ENCODE results near the gene ELL. TPM values are rescaled to one million over a fixed set of nuclear protein-coding genes. Genes with fewer than 3 reads are reported as not detected.
A peak's percentile ranks its signal among the peaks of the same experiment; 100 is the strongest.

ELL gene
- total RNA-seq, 1 donor from 2014 or later: 16.0 TPM

DNA sequence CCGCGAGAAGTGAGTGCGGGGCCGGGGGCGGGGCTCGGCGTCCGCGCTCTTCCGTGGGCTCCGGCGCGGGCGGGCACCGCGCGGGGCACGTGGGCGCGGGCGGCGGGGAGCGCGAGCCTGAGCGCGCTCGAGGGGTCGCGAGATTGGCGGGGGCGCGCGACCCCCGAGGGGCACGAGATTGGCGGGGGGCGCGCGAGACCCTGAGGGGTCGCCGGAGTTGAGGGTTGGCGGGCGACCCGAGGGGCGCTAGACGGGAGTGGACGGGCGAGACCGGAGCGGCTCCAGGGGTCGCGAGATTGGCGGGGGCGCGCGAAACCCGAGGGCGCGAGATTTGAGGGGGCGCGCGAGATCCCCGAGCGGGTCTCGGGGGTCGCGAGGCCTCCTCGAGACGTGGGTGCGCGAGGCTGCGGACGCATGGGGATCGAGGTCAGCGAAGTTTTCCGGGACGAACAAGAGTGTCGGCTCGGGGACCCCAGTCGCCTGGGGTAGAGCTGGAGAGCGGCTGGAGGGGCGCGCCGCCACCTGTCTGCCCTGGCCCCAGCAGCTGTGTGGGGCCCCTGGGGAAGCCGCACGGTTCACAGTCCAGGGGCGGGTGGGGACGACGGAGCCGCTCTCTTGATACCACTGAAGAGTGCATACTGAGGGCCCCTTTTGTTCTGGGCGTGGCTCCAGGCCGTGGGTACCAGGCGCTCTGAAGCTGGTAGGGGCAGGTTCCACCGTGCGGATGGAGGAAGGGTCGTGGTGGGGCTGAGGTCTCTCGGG, 102.0 kb downstream of the ELL start:
- Histone ChIP-seq H3K9ac (ENCODE audit: low read length) (peak overlapping the region; percentile 83), H3K4me2 (ENCODE audit: low read length) (peak overlapping the region; percentile 95), H3K4me1 (ENCODE audit: insufficient read depth, low read length) (peaks cover 48% of the 10 kb centered on the region), H3K9me3 (ENCODE audit: insufficient read depth, low read depth, low read length) (no peaks in the 10 kb centered on the region), H2AFZ (ENCODE audit: low read depth, low read length) (no peak overlapping the region), H3K36me3 (ENCODE audit: insufficient read depth, low read length) (no peaks in the 10 kb centered on the region), H4K20me1 (ENCODE audit: insufficient read depth, low read length) (peaks cover 46% of the 10 kb centered on the region), H3K27ac (ENCODE audit: low read depth, low read length) (peak overlapping the region; percentile 31), H3K4me3 (ENCODE audit: insufficient read depth, low read depth, low read length) (peak overlapping the region; percentile 70), H3K27me3 (ENCODE audit: insufficient read depth, low read length) (no peaks in the 10 kb centered on the region), H3K79me2 (ENCODE audit: insufficient read depth, low read length) (peaks cover 52% of the 10 kb centered on the region)
- no peaks in the 10 kb centered on the region for H3K9me3 Mint-ChIP-seq (ENCODE audit: unreplicated experiment)
- H3K4me3 Mint-ChIP-seq (ENCODE audit: unreplicated experiment): peak overlapping the region; percentile 87
- DNase-seq (ENCODE audit: low read depth) (no peak), FAIRE-seq (no peak)
- H3K36me3 Mint-ChIP-seq (ENCODE audit: low read depth, unreplicated experiment): peaks cover 4% of the 10 kb centered on the region
- H3K27ac Mint-ChIP-seq (ENCODE audit: unreplicated experiment): peak overlapping the region; percentile 23
- peaks cover 5% of the 10 kb centered on the region for H3K4me1 Mint-ChIP-seq (ENCODE audit: low read depth, unreplicated experiment)
- TF ChIP-seq, protein P1, sequence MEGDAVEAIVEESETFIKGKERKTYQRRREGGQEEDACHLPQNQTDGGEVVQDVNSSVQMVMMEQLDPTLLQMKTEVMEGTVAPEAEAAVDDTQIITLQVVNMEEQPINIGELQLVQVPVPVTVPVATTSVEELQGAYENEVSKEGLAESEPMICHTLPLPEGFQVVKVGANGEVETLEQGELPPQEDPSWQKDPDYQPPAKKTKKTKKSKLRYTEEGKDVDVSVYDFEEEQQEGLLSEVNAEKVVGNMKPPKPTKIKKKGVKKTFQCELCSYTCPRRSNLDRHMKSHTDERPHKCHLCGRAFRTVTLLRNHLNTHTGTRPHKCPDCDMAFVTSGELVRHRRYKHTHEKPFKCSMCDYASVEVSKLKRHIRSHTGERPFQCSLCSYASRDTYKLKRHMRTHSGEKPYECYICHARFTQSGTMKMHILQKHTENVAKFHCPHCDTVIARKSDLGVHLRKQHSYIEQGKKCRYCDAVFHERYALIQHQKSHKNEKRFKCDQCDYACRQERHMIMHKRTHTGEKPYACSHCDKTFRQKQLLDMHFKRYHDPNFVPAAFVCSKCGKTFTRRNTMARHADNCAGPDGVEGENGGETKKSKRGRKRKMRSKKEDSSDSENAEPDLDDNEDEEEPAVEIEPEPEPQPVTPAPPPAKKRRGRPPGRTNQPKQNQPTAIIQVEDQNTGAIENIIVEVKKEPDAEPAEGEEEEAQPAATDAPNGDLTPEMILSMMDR (IDR thresholded peaks at IDR 0.05; ENCODE audit: insufficient read depth, low read depth, low read length): no peak
- TF ChIP-seq EZH2 (IDR thresholded peaks at IDR 0.05; ENCODE audit: insufficient read depth, low read length): no peak
- H3K27me3 Mint-ChIP-seq (ENCODE audit: low read depth, unreplicated experiment): no peaks in the 10 kb centered on the region

DNA sequence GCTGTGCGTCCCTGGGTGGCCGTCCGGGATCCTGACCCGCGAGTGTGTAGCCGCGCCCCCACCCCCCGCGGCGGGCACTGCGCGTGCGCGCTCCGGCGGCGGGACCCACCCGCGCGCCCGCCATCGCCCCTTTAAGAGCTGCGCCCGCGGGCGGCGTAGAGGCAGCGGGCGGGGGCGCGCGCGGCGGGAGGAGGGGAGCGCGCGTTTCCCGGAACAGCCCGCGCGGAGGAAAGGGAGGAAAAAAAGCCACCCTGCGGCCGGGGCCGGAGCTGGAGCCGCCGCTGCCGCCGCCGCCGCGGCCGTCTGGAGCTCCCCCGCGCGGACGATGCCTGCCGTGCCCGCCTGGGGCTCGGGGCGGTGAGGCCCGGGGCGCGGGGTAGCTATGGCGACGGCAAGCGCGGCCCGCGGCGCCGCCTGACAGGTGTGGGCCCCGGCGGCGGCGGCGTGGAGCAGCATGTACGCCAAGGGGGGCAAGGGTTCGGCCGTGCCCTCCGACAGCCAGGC, 102.6 kb downstream of the ELL start, which contains the start of gene SSBP4:
Gene SSBP4 (plus strand): TSS at position 204 of the 504 bp plus-strand sequence. CDS start 251 bp downstream, at position 455.
- Histone ChIP-seq H2AFZ (ENCODE audit: low read depth, low read length) (peak within 1 kb of the TSS; percentile 77), H3K4me3 (ENCODE audit: insufficient read depth, low read depth, low read length) (peak within 1 kb of the TSS; percentile 70), H4K20me1 (ENCODE audit: insufficient read depth, low read length) (peaks cover 44% of the 10 kb centered on the region), H3K9ac (ENCODE audit: low read length) (peak within 1 kb of the TSS; percentile 83), H3K36me3 (ENCODE audit: insufficient read depth, low read length) (no peaks in the 10 kb centered on the region), H3K9me3 (ENCODE audit: insufficient read depth, low read depth, low read length) (no peaks in the 10 kb centered on the region), H3K27ac (ENCODE audit: low read depth, low read length) (peak within 1 kb of the TSS; percentile 31), H3K27me3 (ENCODE audit: insufficient read depth, low read length) (no peaks in the 10 kb centered on the region), H3K4me1 (ENCODE audit: insufficient read depth, low read length) (peaks cover 54% of the 10 kb centered on the region), H3K4me2 (ENCODE audit: low read length) (peak within 1 kb of the TSS; percentile 95), H3K79me2 (ENCODE audit: insufficient read depth, low read length) (peaks cover 47% of the 10 kb centered on the region)
- H3K4me1 Mint-ChIP-seq (ENCODE audit: low read depth, unreplicated experiment): peaks cover 8% of the 10 kb centered on the region
- H3K27ac Mint-ChIP-seq (ENCODE audit: unreplicated experiment): peak within 1 kb of the TSS; percentile 88
- no peak for TF ChIP-seq EZH2 (IDR thresholded peaks at IDR 0.05; ENCODE audit: insufficient read depth, low read length)
- TF ChIP-seq, protein P1 (IDR thresholded peaks at IDR 0.05; ENCODE audit: insufficient read depth, low read depth, low read length): no peak
- DNase-seq (ENCODE audit: low read depth): peak; percentile 44
- peak within 1 kb of the TSS; percentile 87 for H3K4me3 Mint-ChIP-seq (ENCODE audit: unreplicated experiment)
- no peak for FAIRE-seq
- no peaks in the 10 kb centered on the region for H3K27me3 Mint-ChIP-seq (ENCODE audit: low read depth, unreplicated experiment)
- H3K36me3 Mint-ChIP-seq (ENCODE audit: low read depth, unreplicated experiment): peaks cover 4% of the 10 kb centered on the region
- no peaks in the 10 kb centered on the region for H3K9me3 Mint-ChIP-seq (ENCODE audit: unreplicated experiment)
